A172 (cell line): ENCODE data around the gene SBF2. TPM values are rescaled to one million over a fixed set of nuclear protein-coding genes. Genes with fewer than 3 reads are reported as not detected.
A peak's percentile ranks its signal among the peaks of the same experiment; 100 is the strongest.
"Not testable (repeated sequence)": the region's sequence is repeated elsewhere in the genome, so short reads cannot be mapped to it uniquely, and the experiment has no call there.

Experiments used
- DNase-seq: peaks from one replicate; pipeline ENCODE4 v3.0.0-alpha.2; 2015; ENCODE audit warnings: low spot score
- total RNA-seq: library from RNA; depleted of rRNA; stranded (reverse); fragments of >200 nt; shearing (Covaris generic); gene quantifications from 2 replicates; pipeline ENCODE4 v1.2.3, GENCODE V29; 2014

Gene SBF2
- total RNA-seq, 1 experiment from 2014 or later = 34.7 TPM

DNA sequence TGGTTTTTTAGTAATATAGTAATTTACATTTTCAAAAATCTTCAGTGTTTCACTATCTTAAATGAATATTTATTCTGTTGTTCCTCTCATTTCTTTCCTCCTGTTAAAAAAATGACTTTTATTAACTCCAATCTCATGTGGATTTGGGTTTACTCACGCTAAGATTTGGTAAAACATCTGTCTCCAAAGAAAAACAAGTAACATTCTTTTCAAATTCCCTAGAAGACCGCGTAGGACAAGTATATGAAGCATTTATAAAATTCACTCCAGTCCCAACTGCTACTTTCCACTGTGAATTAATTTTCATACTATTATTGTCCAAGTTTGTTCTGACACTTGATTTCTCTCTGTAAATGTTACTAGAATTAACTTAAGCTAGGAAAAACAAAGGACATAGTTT, 26.2 kb downstream of the SBF2 start:
- DNase-seq = no peak

- no peak for DNase-seq
Measured at GRCh38 chr11:10265936-10266335, 28.1 kb downstream of the SBF2 start.

DNA sequence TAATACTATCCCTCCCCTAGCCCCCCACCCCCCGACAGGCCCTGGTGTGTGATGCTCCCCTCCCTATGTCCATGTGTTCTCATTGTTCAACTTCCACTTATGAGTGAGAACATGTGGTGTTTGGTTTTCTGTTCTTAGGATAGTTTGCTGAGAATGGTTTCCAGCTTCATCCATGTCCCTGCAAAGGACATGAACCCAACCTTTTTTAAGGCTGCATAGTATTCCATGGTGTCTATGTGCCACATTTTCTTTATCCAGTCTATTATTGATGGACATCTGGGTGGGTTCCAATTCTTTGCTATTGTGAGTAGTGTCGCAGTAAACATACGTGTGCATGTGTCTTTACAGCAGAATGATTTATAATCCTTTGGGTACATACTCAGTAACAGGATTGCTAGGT, 29.3 kb downstream of the SBF2 start:
- DNase-seq = not testable (repeated sequence)

- peak; percentile 37 for DNase-seq
Measured at GRCh38 chr11:10263929-10264328, 30.1 kb downstream of the SBF2 start.

GRCh38 chr11:10261821-10262220, 32.2 kb downstream of the SBF2 start:
- DNase-seq = peak; percentile 35

- DNase-seq = no peak
Measured at GRCh38 chr11:10257478-10257877, 36.5 kb downstream of the SBF2 start.

DNA sequence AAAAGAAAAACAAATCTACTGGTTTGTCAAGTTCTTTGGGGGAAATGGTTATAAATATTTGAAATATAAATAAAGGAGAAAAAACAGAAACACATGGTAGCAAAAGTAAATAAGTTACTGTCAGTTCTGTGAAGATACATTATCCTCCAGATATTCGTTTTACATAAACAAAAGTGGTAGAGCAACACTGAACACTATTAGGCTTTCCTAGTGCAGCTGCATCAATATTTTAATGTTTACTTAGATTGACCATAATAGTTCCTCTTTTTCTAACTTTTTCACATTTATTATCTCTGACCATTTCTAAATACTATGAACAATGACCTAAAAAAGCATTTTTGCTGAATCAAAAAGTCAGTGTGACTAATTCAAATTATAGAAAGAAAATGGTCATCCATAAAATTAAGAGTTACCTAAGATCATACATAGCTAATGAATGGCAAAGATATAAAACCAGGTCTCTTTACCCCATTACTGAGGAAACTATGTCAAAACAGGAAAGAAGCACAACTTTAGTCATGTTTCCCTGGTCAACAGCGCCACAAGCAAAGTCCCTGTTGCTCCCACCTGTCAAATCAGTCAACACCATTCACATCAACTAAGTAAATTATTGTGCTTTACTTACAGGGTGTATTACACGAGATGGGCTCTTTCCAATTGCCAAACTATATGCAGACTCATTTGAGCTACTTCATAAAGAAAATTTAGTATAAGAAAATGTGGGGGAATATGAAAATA, 38.5 kb downstream of the SBF2 start:
- no peak for DNase-seq

- DNase-seq = not testable (repeated sequence)
Measured at GRCh38 chr11:10249448-10250131, 44.4 kb downstream of the SBF2 start.

DNA sequence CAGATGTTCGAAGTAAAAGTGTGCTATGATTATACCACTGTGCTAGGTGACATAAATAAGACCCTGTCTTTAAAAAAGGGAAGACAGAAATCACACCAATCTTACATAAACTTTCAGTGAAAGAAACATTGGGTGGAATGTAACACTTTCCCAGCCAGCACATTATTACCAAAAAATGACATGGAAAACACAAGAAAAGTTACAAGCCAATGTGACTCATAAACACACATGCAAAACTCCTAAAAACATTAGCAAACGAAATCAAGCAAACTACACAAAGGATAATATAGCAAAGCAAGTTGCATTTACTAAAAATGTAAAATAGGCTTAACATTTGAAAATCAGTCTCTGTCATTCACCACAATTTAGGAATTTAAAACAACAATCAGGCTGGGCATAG, 47.0 kb downstream of the SBF2 start:
- no peak for DNase-seq

- no peak for DNase-seq
Measured at GRCh38 chr11:10243896-10244575, 50.0 kb downstream of the SBF2 start.

GRCh38 chr11:10236840-10237239, 57.2 kb downstream of the SBF2 start:
- no peak for DNase-seq

- DNase-seq = peak; percentile 80
Measured at GRCh38 chr11:10233581-10233980, 60.4 kb downstream of the SBF2 start.

GRCh38 chr11:10232756-10233155, 61.3 kb downstream of the SBF2 start:
- DNase-seq = no peak

- not testable (repeated sequence) for DNase-seq
Measured at GRCh38 chr11:10231803-10232202, 62.2 kb downstream of the SBF2 start.

GRCh38 chr11:10225553-10225952, 68.5 kb downstream of the SBF2 start:
- DNase-seq = no peak

- no peak for DNase-seq
Measured at GRCh38 chr11:10222399-10222798, 71.6 kb downstream of the SBF2 start.

DNA sequence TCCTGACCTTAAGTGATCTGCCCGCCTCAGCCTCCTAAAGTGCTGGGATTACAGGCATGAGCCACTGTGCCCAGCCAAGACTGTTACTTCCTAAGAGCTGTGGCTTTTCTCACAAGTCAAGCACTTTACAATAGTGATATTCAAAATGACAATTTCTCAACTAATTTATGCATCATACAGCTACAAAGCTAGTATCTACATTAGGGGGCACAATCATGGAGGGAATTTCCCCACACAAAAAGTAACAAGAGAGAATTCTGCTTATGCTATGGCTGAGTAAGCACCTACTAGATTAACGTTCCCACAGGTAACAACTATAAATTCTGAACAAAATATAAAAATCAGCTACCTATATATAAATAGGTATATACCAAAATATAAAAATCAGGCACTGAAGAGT, 72.7 kb downstream of the SBF2 start:
- DNase-seq = no peak

DNA sequence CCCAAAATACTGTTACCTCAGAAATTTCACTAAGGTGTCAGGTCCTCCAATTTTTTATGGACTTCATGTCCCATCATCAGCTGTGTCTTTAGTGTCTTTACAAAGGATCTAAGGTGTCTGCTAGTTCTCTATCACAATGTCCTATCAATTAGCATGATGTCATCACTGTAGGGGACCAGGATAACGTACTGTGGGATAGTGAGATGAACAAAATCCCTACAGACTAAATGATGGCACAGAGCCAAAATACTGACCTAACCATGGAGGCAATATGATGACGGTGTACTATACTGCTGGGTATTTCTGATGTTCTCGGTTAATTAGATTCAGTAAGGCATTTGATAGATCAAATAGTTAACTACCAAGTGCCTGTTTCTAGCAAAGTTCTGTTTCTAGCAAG, 82.5 kb downstream of the SBF2 start:
- no peak for DNase-seq

- no peak for DNase-seq
Measured at GRCh38 chr11:10209326-10209725, 84.7 kb downstream of the SBF2 start.

GRCh38 chr11:10208131-10208575, 85.9 kb downstream of the SBF2 start:
- peak; percentile 40 for DNase-seq

DNA sequence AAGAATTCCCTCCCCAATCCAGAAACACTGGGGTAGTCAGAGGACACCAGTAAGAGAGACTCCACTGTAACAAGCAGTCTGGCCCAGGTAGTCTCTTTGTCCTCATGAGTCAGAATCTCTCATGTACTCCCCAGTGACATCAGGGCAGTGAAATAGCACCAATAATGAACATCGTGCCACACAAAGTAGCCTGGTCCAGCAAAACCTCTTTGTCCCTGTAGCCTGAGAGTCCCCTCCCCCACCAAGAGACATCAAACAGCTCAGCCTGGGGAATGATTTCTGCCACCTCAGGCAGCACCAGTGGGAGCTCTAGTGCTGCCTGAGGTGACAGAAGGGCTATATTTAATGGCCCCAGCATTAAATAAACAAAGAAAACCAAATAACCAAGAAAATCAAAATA, 88.1 kb downstream of the SBF2 start:
- DNase-seq = no peak

- no peak for DNase-seq
Measured at GRCh38 chr11:10204021-10204420, 90.0 kb downstream of the SBF2 start.

GRCh38 chr11:10201343-10201742, 92.7 kb downstream of the SBF2 start:
- no peak for DNase-seq
